Ectodermal cell (in vitro differentiated cells): ENCODE results near the gene DBH.

ENCODE experiments used
- H3K27ac ChIP-seq: 2 replicates; pipeline ENCODE4 v1.7.0; 2013; ENCODE audit warnings: mild to moderate bottlenecking, low read depth, low read length; ENCODE audit not compliant: insufficient read depth, poor library complexity, severe bottlenecking
- H3K27me3 ChIP-seq: 2 replicates; pipeline ENCODE4 v1.7.0; 2013; ENCODE audit warnings: mild to moderate bottlenecking, low read length; ENCODE audit not compliant: insufficient read depth, control insufficient read depth, poor library complexity, severe bottlenecking
- H3K36me3 ChIP-seq: one replicate; pipeline ENCODE4 v1.7.0; 2013; ENCODE audit warnings: low read length; ENCODE audit not compliant: control insufficient read depth, insufficient read depth
- H3K4me1 ChIP-seq: one replicate; pipeline ENCODE4 v1.7.0; 2013; ENCODE audit warnings: low read length; ENCODE audit not compliant: control insufficient read depth, insufficient read depth
- H3K4me3 ChIP-seq: 2 replicates; pipeline ENCODE4 v1.7.0; 2013; ENCODE audit warnings: low read depth, low read length, control low read depth; ENCODE audit not compliant: insufficient read depth
- H3K9me3 ChIP-seq: 2 replicates; pipeline ENCODE4 v1.7.0; 2013; ENCODE audit warnings: mild to moderate bottlenecking, low read length, moderate library complexity; ENCODE audit not compliant: control insufficient read depth
- WGBS, 2 experiments: methylation state at CpG; one replicate each; pipeline ENCODE4 v1.1.7; 2013; ENCODE audit warnings: missing lambda C conversion rate in 2 of 2; 5-methylcytosine and 5-hydroxymethylcytosine counted together

DBH gene

GRCh38 chr9:133701321-133701980 is 65.3 kb downstream of the DBH start:
- Histone ChIP-seq H3K27ac (no peak overlapping the region), H3K36me3 (no peaks in the 10 kb centered on the region), H3K4me1 (peaks cover 21% of the 10 kb centered on the region), H3K9me3 (no peaks in the 10 kb centered on the region), H3K27me3 (no peaks in the 10 kb centered on the region), H3K4me3 (no peak overlapping the region)
- 94% methylated on average over 33 of the region's 33 CpGs for WGBS, 2 experiments

- no peaks in the 10 kb centered on the region for H3K9me3 ChIP-seq
- peaks cover 21% of the 10 kb centered on the region for H3K4me1 ChIP-seq
- H3K4me3 ChIP-seq, result no peak overlapping the region
- no peak overlapping the region for H3K27ac ChIP-seq
- no peaks in the 10 kb centered on the region for H3K27me3 ChIP-seq
- no peaks in the 10 kb centered on the region for H3K36me3 ChIP-seq
- WGBS, 2 experiments, result 73 to 74% methylated on average over 38 to 39 of the region's 39 CpGs
These were observed 66.0 kb downstream of the DBH start for GRCh38 chr9:133701981-133702797.

GRCh38 chr9:133702798-133703590 is 66.8 kb downstream of the DBH start:
- Histone ChIP-seq H3K4me1 (peaks cover 24% of the 10 kb centered on the region), H3K9me3 (no peaks in the 10 kb centered on the region)
- WGBS, 2 experiments, result 77 to 79% methylated on average over 39 of the region's 39 CpGs

GRCh38 chr9:133703591-133704399 is 67.6 kb downstream of the DBH start:
- Histone ChIP-seq H3K4me3 (no peak overlapping the region), H3K27ac (no peak overlapping the region), H3K36me3 (no peaks in the 10 kb centered on the region), H3K9me3 (no peaks in the 10 kb centered on the region), H3K4me1 (peaks cover 24% of the 10 kb centered on the region), H3K27me3 (no peaks in the 10 kb centered on the region)
- WGBS, 2 experiments, result 82 to 84% methylated on average over 21 of the region's 21 CpGs

More at GRCh38 chr9:133702798-133703590, 66.8 kb downstream of the DBH start:
- Histone ChIP-seq H3K27ac (no peak overlapping the region), H3K4me3 (no peak overlapping the region), H3K27me3 (no peaks in the 10 kb centered on the region), H3K36me3 (no peaks in the 10 kb centered on the region)

GRCh38 chr9:133704711-133705181 is 68.6 kb downstream of the DBH start:
- peaks cover 24% of the 10 kb centered on the region for H3K4me1 ChIP-seq
- H3K9me3 ChIP-seq, result no peaks in the 10 kb centered on the region
- 89 to 90% methylated on average over 23 of the region's 23 CpGs for WGBS, 2 experiments
- H3K36me3 ChIP-seq, result no peaks in the 10 kb centered on the region
- H3K27ac ChIP-seq, result no peak overlapping the region
- no peaks in the 10 kb centered on the region for H3K27me3 ChIP-seq
- H3K4me3 ChIP-seq, result no peak overlapping the region

GRCh38 chr9:133705576-133705975 is 69.4 kb downstream of the DBH start:
- WGBS, 2 experiments, result 86 to 88% methylated on average over 10 of the region's 10 CpGs
- H3K27ac ChIP-seq, result no peak overlapping the region
- H3K4me3 ChIP-seq, result no peak overlapping the region
- no peaks in the 10 kb centered on the region for H3K9me3 ChIP-seq
- H3K4me1 ChIP-seq, result peaks cover 24% of the 10 kb centered on the region
- H3K36me3 ChIP-seq, result no peaks in the 10 kb centered on the region
- H3K27me3 ChIP-seq, result no peaks in the 10 kb centered on the region

- no peak overlapping the region for H3K4me3 ChIP-seq
- no peaks in the 10 kb centered on the region for H3K9me3 ChIP-seq
- H3K36me3 ChIP-seq, result no peaks in the 10 kb centered on the region
- no peak overlapping the region for H3K27ac ChIP-seq
- 85 to 89% methylated on average over 11 to 12 of the region's 12 CpGs for WGBS, 2 experiments
- no peaks in the 10 kb centered on the region for H3K27me3 ChIP-seq
- H3K4me1 ChIP-seq, result peaks cover 24% of the 10 kb centered on the region
These were observed 70.3 kb downstream of the DBH start for GRCh38 chr9:133706307-133707050.

GRCh38 chr9:133707065-133707762 is 71.1 kb downstream of the DBH start:
- no peak overlapping the region for H3K4me3 ChIP-seq
- H3K36me3 ChIP-seq, result no peaks in the 10 kb centered on the region
- no peaks in the 10 kb centered on the region for H3K27me3 ChIP-seq
- H3K27ac ChIP-seq, result no peak overlapping the region
- H3K4me1 ChIP-seq, result peaks cover 18% of the 10 kb centered on the region
- H3K9me3 ChIP-seq, result no peaks in the 10 kb centered on the region
- 86 to 88% methylated on average over 17 of the region's 17 CpGs for WGBS, 2 experiments
